Measurements from ENCODE around the gene CDC25B. TPM values are rescaled to one million over a fixed set of nuclear protein-coding genes. Genes with fewer than 3 reads are reported as not detected.

The CDC25B gene
- total and polyA plus RNA-seq, 2 of the 13 experiments (the other 11 are each of a cell fraction or from before 2014, with no cell fraction given), result 14.5 to 19.4 TPM

- TF ChIP-seq ZNF879 (CRISPR knock-in tag; IDR thresholded peaks at IDR 0.05), result no peak
- TF ChIP-seq CCDC6 (CRISPR knock-in tag; IDR thresholded peaks at IDR 0.05), result no peak
Observed at GRCh38 chr20:3764659-3765058, 31.5 kb upstream of the CDC25B start (continued).

DNA sequence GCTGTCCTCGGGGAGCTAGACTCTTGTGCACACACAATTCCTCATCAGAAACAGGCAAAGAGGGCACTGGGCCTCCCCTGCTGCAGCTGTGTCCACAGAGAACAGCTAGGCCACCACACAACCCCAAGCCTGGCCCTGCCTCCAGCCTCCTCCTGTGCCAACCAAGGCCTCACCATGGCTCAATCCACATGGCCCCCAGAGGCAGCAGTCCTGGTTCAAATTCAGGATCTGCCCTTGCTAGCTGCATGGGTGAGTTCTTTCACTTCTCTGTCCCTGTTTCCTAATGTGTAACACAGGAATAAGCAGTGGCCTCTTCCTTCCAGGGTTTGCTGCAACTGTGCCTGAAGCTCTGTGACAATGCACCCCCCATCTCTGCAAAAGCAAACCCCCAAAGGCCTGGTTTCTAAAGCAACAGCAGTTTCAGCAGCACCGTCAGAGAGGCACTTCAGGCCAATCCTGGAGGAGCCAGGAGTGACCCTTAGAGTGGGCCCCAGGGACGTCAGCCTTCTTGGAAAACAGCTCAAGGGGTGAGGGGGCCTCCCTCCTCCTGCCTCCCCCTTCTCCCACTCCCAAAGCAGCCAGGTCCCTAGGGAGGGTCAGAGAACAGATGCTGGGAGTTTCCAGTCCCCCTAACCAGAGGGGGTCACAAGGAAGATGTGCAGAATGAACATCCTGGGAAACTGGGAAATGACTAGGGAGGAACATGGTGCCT is 30.8 kb upstream of the CDC25B start:
- peaks cover 62% of the 10 kb centered on the region for H3K4me1 ChIP-seq (ENCODE audit: insufficient read depth, low read length)
- CTCF ChIA-PET (ENCODE audit: low intra/inter-chr PET ratio, low total read pairs), result no interaction called here
- WGBS (ENCODE audit: low lambda C conversion rate), result 92% methylated on average over 3 of the region's 3 CpGs
- peaks cover 5 to 9% of the 10 kb centered on the region in 2 experiments; a peak in 2 of 5 replicates for H3K36me3 ChIP-seq (replicated peaks in 1 of 2; ENCODE audit: control insufficient read depth in 1 of 2, insufficient read depth in 2 of 2, low read length in 2 of 2)
- peak overlapping the region; percentile 5; the same call in 1 of the 2 replicates for H3K9ac ChIP-seq (ENCODE audit: insufficient read depth, low read depth, low read length)
- intact Hi-C loops (cut with micrococcal nuclease; ENCODE audit: unreplicated experiment) (no loop called here), in situ Hi-C loops (cut with HindIII; ENCODE audit: extremely low pct_ligation_motif_present, low pct_unique_long_range_greater_than_20kb) (no loop called here)
- no peaks in the 10 kb centered on the region for H4K20me1 ChIP-seq (ENCODE audit: insufficient read depth, low read length)
- no TSS peak for BruUV-seq (replicated peaks)
- H3K79me2 ChIP-seq (ENCODE audit: insufficient read depth, low read length), result peaks cover 22% of the 10 kb centered on the region
- H3K9me3 ChIP-seq (ENCODE audit: low read length), result no peaks in the 10 kb centered on the region
- POLR2A ChIA-PET, result interaction anchor here (1.0 to 1.2 kb wide), 3 partner anchors 13 to 21 kb away, joined by 3 read pairs; partner anchors contain the start of gene CENPB
- FAIRE-seq (no peak), DNase-seq (ENCODE audit: low spot score) (no peak), ATAC-seq (no peak)
- peak overlapping the region; percentile 97 for H3K4me2 ChIP-seq (ENCODE audit: low read depth, low read length)
- H3K27ac ChIP-seq (ENCODE audit: extremely low read length, insufficient read depth, low read length), result no peak overlapping the region
- no peaks in the 10 kb centered on the region for H3K27me3 ChIP-seq (ENCODE audit: control insufficient read depth in 1 of 2, insufficient read depth in 2 of 2, low read length in 2 of 2)
- H3K4me3 ChIP-seq (replicated peaks in 1 of 3; ENCODE audit: insufficient read depth in 1 of 3, low read depth in 2 of 3, low read length in 3 of 3), result no peak overlapping the region
- H2AFZ ChIP-seq (ENCODE audit: low read length), result no peak overlapping the region
- TF ChIP-seq RFXAP (CRISPR knock-in tag; IDR thresholded peaks at IDR 0.05; ENCODE audit: borderline replicate concordance) (no peak), U2AF1 (optimal IDR thresholded peaks at IDR 0.05; ENCODE audit: low read depth, low read length) (no peak), ZNF773 (CRISPR knock-in tag; IDR thresholded peaks at IDR 0.05; ENCODE audit: borderline replicate concordance) (no peak), UBTF (CRISPR knock-in tag; IDR thresholded peaks at IDR 0.05) (0 out of 2 replicates have a peak, but pooled peaks have one; percentile 22), PRPF4 (IDR thresholded peaks at IDR 0.05; ENCODE audit: low read depth, low read length, poor library complexity, severe bottlenecking) (no peak), ZNF768 (CRISPR knock-in tag; IDR thresholded peaks at IDR 0.05) (no peak), IKZF1 (IDR thresholded peaks at IDR 0.05) (no peak), ZNF143 (CRISPR knock-in tag; IDR thresholded peaks at IDR 0.05) (no peak), POLR2AphosphoS5 (IDR thresholded peaks at IDR 0.05; ENCODE audit: low read depth, low read length) (no peak), SIN3A (IDR thresholded peaks at IDR 0.05; ENCODE audit: borderline replicate concordance, low read depth, low read length) (no peak), SIX1 (CRISPR knock-in tag; IDR thresholded peaks at IDR 0.05; ENCODE audit: borderline replicate concordance) (no peak), ZMYM4 (CRISPR knock-in tag; IDR thresholded peaks at IDR 0.05) (no peak), ZNF7 (CRISPR knock-in tag; IDR thresholded peaks at IDR 0.05) (peak; percentile 61; the same call in 1 of the 2 replicates), ZFP37 (CRISPR knock-in tag; IDR thresholded peaks at IDR 0.05; ENCODE audit: borderline replicate concordance) (no peak)
- TF ChIP-seq, protein P1, sequence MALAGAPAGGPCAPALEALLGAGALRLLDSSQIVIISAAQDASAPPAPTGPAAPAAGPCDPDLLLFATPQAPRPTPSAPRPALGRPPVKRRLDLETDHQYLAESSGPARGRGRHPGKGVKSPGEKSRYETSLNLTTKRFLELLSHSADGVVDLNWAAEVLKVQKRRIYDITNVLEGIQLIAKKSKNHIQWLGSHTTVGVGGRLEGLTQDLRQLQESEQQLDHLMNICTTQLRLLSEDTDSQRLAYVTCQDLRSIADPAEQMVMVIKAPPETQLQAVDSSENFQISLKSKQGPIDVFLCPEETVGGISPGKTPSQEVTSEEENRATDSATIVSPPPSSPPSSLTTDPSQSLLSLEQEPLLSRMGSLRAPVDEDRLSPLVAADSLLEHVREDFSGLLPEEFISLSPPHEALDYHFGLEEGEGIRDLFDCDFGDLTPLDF (CRISPR knock-in tag; IDR thresholded peaks at IDR 0.05), result no peak
- TF ChIP-seq, protein P2, sequence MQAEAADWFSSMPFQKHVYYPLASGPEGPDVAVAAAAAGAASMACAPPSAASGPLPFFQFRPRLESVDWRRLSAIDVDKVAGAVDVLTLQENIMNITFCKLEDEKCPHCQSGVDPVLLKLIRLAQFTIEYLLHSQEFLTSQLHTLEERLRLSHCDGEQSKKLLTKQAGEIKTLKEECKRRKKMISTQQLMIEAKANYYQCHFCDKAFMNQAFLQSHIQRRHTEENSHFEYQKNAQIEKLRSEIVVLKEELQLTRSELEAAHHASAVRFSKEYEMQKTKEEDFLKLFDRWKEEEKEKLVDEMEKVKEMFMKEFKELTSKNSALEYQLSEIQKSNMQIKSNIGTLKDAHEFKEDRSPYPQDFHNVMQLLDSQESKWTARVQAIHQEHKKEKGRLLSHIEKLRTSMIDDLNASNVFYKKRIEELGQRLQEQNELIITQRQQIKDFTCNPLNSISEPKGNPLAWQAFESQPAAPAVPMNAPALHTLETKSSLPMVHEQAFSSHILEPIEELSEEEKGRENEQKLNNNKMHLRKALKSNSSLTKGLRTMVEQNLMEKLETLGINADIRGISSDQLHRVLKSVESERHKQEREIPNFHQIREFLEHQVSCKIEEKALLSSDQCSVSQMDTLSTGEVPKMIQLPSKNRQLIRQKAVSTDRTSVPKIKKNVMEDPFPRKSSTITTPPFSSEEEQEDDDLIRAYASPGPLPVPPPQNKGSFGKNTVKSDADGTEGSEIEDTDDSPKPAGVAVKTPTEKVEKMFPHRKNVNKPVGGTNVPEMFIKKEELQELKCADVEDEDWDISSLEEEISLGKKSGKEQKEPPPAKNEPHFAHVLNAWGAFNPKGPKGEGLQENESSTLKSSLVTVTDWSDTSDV (CRISPR knock-in tag; IDR thresholded peaks at IDR 0.05), result peak; percentile 46; the same call in 1 of the 2 replicates

All from HepG2 (cell line).